ENCODE results near the gene PKNOX2.

PKNOX2 gene

DNA sequence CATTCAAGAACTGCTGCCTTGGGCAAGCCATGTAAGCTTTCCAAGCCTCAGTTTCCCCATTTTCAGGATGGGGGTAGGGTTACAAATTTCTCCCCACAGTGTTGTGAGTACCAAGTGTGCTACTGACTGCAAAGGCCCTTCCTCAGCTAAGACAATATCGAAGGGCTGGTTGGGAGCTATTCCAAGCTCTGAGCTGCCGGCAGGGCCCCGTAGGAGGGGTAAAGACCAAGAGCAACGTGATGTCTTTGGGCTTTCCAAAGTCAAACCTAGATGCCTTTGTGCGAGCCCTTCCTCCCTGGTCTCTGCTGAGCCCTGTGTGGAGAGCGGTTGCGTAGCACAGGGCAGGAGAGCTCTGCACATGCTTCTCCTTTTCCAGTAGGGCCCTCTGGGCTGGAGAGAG lies 29.3 kb downstream of the PKNOX2 start:
- H3K4me2 ChIP-seq (ENCODE audit: low read length), result no peak overlapping the region
- H3K9me3 ChIP-seq (ENCODE audit: insufficient read depth, low read length), result no peaks in the 10 kb centered on the region
- H3K4me3 ChIP-seq (ENCODE audit: low read length), result no peak overlapping the region
- H3K9ac ChIP-seq (ENCODE audit: low read length), result no peak overlapping the region
- no peaks in the 10 kb centered on the region for H3K4me1 ChIP-seq (ENCODE audit: low read length)
- H3K27me3 ChIP-seq (ENCODE audit: low read depth, low read length), result peaks cover 25% of the 10 kb centered on the region
- H3K79me2 ChIP-seq (ENCODE audit: low read length), result no peaks in the 10 kb centered on the region
- H2AFZ ChIP-seq (ENCODE audit: low read depth, low read length), result no peak overlapping the region
- H3K36me3 ChIP-seq (replicated peaks; ENCODE audit: low read depth, low read length), result no peaks in the 10 kb centered on the region
- no peaks in the 10 kb centered on the region for H4K20me1 ChIP-seq (ENCODE audit: insufficient read depth, low read length)
- TF ChIP-seq, protein P1, sequence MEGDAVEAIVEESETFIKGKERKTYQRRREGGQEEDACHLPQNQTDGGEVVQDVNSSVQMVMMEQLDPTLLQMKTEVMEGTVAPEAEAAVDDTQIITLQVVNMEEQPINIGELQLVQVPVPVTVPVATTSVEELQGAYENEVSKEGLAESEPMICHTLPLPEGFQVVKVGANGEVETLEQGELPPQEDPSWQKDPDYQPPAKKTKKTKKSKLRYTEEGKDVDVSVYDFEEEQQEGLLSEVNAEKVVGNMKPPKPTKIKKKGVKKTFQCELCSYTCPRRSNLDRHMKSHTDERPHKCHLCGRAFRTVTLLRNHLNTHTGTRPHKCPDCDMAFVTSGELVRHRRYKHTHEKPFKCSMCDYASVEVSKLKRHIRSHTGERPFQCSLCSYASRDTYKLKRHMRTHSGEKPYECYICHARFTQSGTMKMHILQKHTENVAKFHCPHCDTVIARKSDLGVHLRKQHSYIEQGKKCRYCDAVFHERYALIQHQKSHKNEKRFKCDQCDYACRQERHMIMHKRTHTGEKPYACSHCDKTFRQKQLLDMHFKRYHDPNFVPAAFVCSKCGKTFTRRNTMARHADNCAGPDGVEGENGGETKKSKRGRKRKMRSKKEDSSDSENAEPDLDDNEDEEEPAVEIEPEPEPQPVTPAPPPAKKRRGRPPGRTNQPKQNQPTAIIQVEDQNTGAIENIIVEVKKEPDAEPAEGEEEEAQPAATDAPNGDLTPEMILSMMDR (IDR thresholded peaks at IDR 0.05; ENCODE audit: low read depth, low read length), result no peak
- no peak for TF ChIP-seq EZH2phosphoT487 (IDR thresholded peaks at IDR 0.05; ENCODE audit: low read depth)
- no peak overlapping the region for H3K27ac ChIP-seq (ENCODE audit: low read length)

DNA sequence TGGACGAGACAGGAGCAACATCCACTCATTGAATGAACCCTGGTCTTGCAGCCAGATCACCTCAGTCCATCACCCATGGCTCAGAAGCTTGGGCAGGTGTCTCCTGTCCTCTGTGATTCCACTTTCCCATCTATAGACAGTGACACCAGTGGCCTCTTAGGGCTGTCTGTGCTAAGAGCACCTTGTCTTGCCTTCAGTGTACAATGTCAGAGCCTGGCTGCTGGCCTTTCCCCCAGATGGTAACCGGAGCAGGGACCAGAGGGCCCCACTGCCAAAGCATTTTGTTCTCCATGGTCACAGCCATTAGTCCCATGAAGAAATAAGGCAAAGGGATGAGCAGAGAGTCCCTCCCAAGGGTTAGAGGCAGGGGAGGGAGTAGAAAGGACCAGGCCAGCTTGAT lies 35.4 kb downstream of the PKNOX2 start:
- H3K9me3 ChIP-seq (ENCODE audit: insufficient read depth, low read length), result no peaks in the 10 kb centered on the region
- H3K27me3 ChIP-seq (ENCODE audit: low read depth, low read length), result peaks cover 9% of the 10 kb centered on the region; the same call in 1 of the 2 replicates
- no peak for TF ChIP-seq EZH2phosphoT487 (IDR thresholded peaks at IDR 0.05; ENCODE audit: low read depth)
- TF ChIP-seq, protein P1 (IDR thresholded peaks at IDR 0.05; ENCODE audit: low read depth, low read length), result no peak
- no peak overlapping the region for H3K4me3 ChIP-seq (ENCODE audit: low read length)
- no peaks in the 10 kb centered on the region for H3K36me3 ChIP-seq (replicated peaks; ENCODE audit: low read depth, low read length)
- H3K9ac ChIP-seq (ENCODE audit: low read length), result no peak overlapping the region
- H3K27ac ChIP-seq (ENCODE audit: low read length), result no peak overlapping the region
- H2AFZ ChIP-seq (ENCODE audit: low read depth, low read length), result no peak overlapping the region
- no peak overlapping the region for H3K4me2 ChIP-seq (ENCODE audit: low read length)
- no peaks in the 10 kb centered on the region for H3K79me2 ChIP-seq (ENCODE audit: low read length)
- no peaks in the 10 kb centered on the region for H4K20me1 ChIP-seq (ENCODE audit: insufficient read depth, low read length)
- no peaks in the 10 kb centered on the region for H3K4me1 ChIP-seq (ENCODE audit: low read length)

DNA sequence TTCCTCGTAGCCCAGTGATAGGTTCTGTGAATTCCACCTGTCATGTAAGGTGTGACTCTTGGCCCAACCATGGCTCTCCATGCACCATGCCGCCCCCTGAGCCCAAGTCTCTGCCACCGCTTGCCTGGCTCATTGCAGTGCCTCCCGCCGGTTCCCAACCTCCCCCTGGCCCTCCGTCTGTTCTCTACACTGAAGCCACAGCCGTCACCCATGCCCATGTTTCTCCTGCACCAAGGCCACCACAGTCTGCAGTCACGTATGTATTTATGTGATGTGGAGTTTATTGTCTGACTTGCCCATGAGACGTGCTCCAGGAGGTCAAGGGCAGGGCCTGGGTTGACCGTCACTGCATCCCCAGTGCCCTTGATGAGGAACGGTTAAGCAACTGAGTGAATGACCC lies 35.9 kb downstream of the PKNOX2 start:
- no peaks in the 10 kb centered on the region for H4K20me1 ChIP-seq (ENCODE audit: insufficient read depth, low read length)
- H3K27me3 ChIP-seq (ENCODE audit: low read depth, low read length), result peaks cover 11% of the 10 kb centered on the region; the same call in 1 of the 2 replicates
- no peak overlapping the region for H3K4me3 ChIP-seq (ENCODE audit: low read length)
- H3K4me2 ChIP-seq (ENCODE audit: low read length), result no peak overlapping the region
- H3K9ac ChIP-seq (ENCODE audit: low read length), result no peak overlapping the region
- H3K4me1 ChIP-seq (ENCODE audit: low read length), result no peaks in the 10 kb centered on the region
- no peaks in the 10 kb centered on the region for H3K9me3 ChIP-seq (ENCODE audit: insufficient read depth, low read length)
- H3K79me2 ChIP-seq (ENCODE audit: low read length), result no peaks in the 10 kb centered on the region
- no peaks in the 10 kb centered on the region for H3K36me3 ChIP-seq (replicated peaks; ENCODE audit: low read depth, low read length)
- H2AFZ ChIP-seq (ENCODE audit: low read depth, low read length), result no peak overlapping the region
- no peak overlapping the region for H3K27ac ChIP-seq (ENCODE audit: low read length)
- no peak for TF ChIP-seq EZH2phosphoT487 (IDR thresholded peaks at IDR 0.05; ENCODE audit: low read depth)
- TF ChIP-seq, protein P1 (IDR thresholded peaks at IDR 0.05; ENCODE audit: low read depth, low read length), result no peak

DNA sequence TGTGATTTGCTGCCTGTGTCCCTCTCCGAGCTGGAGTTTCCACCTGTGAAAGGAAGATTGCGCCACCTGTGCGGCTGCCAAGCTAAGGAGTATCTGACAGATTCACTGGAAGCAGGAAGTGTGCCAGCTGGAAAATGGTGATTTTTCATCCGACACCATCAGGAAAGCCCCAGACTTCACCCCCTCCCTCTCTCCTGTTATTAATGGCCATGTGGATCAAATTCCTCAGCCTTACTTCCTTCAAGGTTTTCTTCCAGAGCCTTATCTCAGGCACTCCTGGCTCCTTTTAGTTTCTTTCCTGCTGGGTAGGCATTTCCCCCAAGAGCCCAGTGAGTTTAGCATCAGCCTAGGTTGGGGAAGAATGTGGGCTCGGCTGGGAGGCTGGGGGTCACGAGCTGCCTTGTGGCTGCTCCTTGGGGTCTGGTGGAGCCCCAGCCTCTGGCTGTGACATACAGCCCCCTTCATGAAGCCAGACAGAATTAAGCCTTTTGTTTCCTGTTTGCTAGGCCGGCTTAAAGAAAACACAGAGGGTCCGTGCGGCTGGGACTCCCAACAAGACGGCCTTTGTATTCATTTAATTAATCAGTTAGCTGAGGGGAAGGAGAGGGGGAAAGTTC lies 37.1 kb downstream of the PKNOX2 start:
- TF ChIP-seq EZH2phosphoT487 (IDR thresholded peaks at IDR 0.05; ENCODE audit: low read depth), result no peak
- TF ChIP-seq, protein P1 (IDR thresholded peaks at IDR 0.05; ENCODE audit: low read depth, low read length), result no peak
- H3K4me3 ChIP-seq (ENCODE audit: low read length), result no peak overlapping the region
- H2AFZ ChIP-seq (ENCODE audit: low read depth, low read length), result no peak overlapping the region
- H3K27ac ChIP-seq (ENCODE audit: low read length), result no peak overlapping the region
- no peaks in the 10 kb centered on the region for H3K4me1 ChIP-seq (ENCODE audit: low read length)
- H3K27me3 ChIP-seq (ENCODE audit: low read depth, low read length), result peaks cover 16% of the 10 kb centered on the region
- no peaks in the 10 kb centered on the region for H3K79me2 ChIP-seq (ENCODE audit: low read length)
- H3K4me2 ChIP-seq (ENCODE audit: low read length), result no peak overlapping the region
- H3K9ac ChIP-seq (ENCODE audit: low read length), result no peak overlapping the region
- no peaks in the 10 kb centered on the region for H4K20me1 ChIP-seq (ENCODE audit: insufficient read depth, low read length)
- no peaks in the 10 kb centered on the region for H3K9me3 ChIP-seq (ENCODE audit: insufficient read depth, low read length)
- H3K36me3 ChIP-seq (replicated peaks; ENCODE audit: low read depth, low read length), result no peaks in the 10 kb centered on the region
